HG03460 (cell line): ENCODE measurements around the gene C1orf210.

Experiments
- ATAC-seq: cut with Tn5 transposase; IDR thresholded peaks from one replicate; pipeline ENCODE4 v1.9.1; 2021; ENCODE audit not compliant: unreplicated experiment

The C1orf210 gene

GRCh38 chr1:43253173-43253572 is 32.2 kb downstream of the C1orf210 start:
- no peak for ATAC-seq

GRCh38 chr1:43252225-43252624 is 33.2 kb downstream of the C1orf210 start:
- no peak for ATAC-seq

- no peak for ATAC-seq
These were observed 34.4 kb downstream of the C1orf210 start for GRCh38 chr1:43251024-43251423.

GRCh38 chr1:43250351-43250761 is 35.0 kb downstream of the C1orf210 start:
- ATAC-seq, result no peak

- ATAC-seq, result no peak
These were observed 38.0 kb downstream of the C1orf210 start for GRCh38 chr1:43247256-43247921.

GRCh38 chr1:43246466-43247213 is 38.7 kb downstream of the C1orf210 start:
- ATAC-seq, result no peak

- ATAC-seq, result no peak
These were observed 42.1 kb downstream of the C1orf210 start for GRCh38 chr1:43243299-43243698.

- no peak for ATAC-seq
These were observed 44.0 kb downstream of the C1orf210 start for GRCh38 chr1:43241413-43241836.

- ATAC-seq, result peak; percentile 74
These were observed 45.9 kb downstream of the C1orf210 start for GRCh38 chr1:43239484-43239883.

GRCh38 chr1:43238991-43239469 is 46.4 kb downstream of the C1orf210 start:
- peak; percentile 26 for ATAC-seq

GRCh38 chr1:43238085-43238484 is 47.3 kb downstream of the C1orf210 start:
- ATAC-seq, result no peak

GRCh38 chr1:43237121-43237520 is 48.3 kb downstream of the C1orf210 start:
- ATAC-seq, result no peak

GRCh38 chr1:43235451-43236121 is 49.8 kb downstream of the C1orf210 start:
- no peak for ATAC-seq

- ATAC-seq, result no peak
These were observed 50.3 kb downstream of the C1orf210 start for GRCh38 chr1:43235040-43235439.

- ATAC-seq, result no peak
These were observed 51.1 kb downstream of the C1orf210 start for GRCh38 chr1:43234267-43234666.

GRCh38 chr1:43233631-43234030 is 51.8 kb downstream of the C1orf210 start:
- no peak for ATAC-seq

- ATAC-seq, result no peak
These were observed 52.9 kb downstream of the C1orf210 start for GRCh38 chr1:43232482-43232881.

- ATAC-seq, result no peak
These were observed 53.3 kb downstream of the C1orf210 start for GRCh38 chr1:43232074-43232473.
